Activated T-helper 1 cell treated with Interleukin-2 at 50 U/mL for 16 hours (primary cell): ENCODE results near the gene COL19A1.

Experiments used
- DNase-seq: peaks from one replicate; pipeline ENCODE4 v3.0.0-alpha.2; 2020; ENCODE audit warnings: low read depth

The COL19A1 gene

DNA sequence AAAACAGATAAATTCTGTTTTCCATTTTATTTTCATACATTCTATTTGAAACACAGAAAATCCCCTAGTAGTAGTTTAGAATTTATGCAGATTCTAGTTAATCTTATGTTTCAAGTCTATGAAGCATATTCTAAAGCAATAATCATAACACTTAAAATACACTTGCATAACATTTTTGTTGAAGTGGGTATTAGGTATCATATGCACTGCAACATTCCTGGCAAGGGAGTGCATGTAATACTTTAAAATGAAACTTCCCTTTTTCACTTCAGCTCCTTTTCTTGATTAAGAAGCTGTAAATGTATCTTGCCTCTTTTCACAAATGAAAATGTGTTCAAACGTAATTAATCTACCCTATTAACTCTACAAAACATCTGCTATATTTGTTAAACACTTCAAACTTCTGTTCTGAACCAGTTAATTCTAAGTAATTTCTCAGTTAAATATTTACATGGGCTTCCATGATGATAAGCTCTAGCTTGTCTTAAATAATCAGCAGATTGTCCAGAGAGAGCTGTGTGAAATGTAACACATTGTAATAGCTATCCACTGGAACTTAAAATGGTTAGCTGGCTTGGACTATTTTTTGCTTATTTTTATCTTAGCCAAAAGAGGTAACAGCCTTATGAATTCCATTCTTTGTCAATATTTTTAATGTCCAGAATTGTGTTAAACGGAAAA lies 192.8 kb downstream of the COL19A1 start:
- DNase-seq = no peak

- no peak for DNase-seq
These were observed 194.3 kb downstream of the COL19A1 start for GRCh38 chr6:70060680-70061079.

DNA sequence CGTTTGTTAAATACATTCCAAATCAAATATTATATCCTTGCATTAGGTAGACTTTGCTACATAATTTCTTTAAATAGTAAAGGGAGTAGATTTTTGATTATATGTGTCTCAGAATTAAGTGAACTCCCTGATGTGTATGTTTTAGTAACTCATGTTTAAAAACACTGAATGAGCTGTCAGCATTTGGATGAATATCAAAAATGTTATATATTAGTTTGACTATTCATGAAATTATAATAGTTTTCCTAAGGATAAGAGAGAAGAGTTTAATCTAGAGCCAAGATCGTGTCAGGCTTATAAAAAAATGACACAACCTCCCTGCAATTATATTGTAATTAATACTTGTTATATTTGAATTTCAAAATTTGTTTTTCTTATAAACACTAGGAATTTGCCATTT lies 195.2 kb downstream of the COL19A1 start:
- DNase-seq = no peak

- no peak for DNase-seq
These were observed 195.7 kb downstream of the COL19A1 start for GRCh38 chr6:70062010-70062409.

- DNase-seq = no peak
These were observed 206.3 kb downstream of the COL19A1 start for GRCh38 chr6:70072540-70073179.

GRCh38 chr6:70073637-70074036 lies 207.3 kb downstream of the COL19A1 start:
- DNase-seq = no peak

GRCh38 chr6:70079241-70079640 lies 212.9 kb downstream of the COL19A1 start:
- no peak for DNase-seq

- DNase-seq = no peak
These were observed 214.2 kb downstream of the COL19A1 start for GRCh38 chr6:70080443-70081070.

GRCh38 chr6:70082830-70083229 lies 216.5 kb downstream of the COL19A1 start:
- no peak for DNase-seq

DNA sequence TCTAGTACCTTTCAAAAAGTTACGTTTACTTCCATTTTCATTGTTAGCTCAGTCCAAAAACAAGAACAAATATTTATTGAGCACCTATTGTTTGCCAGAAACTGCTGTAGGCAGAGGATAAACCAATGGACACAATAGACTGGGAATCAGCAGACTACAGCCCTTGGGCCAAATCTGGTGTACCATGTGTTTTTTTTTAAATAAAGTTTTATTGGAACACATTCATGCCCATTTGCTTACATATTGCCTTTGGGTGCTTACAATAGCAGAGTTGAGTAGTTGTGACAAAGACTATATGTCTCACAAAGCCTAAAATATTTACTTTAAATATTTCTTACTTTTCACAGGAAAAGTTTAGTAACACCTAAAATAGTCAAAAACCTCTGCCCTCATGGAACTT lies 220.4 kb downstream of the COL19A1 start:
- no peak for DNase-seq

DNA sequence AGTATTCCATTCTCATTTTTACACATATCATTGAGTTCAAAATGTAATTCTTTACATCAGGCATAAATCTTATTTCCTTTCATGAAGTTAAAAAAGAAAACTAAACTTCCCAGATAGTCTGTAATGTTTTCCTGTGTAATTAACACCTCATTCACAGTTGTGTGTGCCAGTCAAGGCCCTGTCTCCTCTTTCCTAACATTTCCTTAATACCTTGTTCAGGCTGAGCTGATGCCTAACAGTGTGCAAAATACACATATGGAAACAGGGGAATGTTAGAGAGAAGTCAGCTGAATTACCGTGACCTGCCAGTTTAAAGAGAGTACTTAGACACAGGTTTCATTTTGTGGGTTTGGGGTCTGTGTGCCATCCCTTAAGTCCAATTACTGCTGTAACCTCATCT lies 227.8 kb downstream of the COL19A1 start:
- no peak for DNase-seq

DNA sequence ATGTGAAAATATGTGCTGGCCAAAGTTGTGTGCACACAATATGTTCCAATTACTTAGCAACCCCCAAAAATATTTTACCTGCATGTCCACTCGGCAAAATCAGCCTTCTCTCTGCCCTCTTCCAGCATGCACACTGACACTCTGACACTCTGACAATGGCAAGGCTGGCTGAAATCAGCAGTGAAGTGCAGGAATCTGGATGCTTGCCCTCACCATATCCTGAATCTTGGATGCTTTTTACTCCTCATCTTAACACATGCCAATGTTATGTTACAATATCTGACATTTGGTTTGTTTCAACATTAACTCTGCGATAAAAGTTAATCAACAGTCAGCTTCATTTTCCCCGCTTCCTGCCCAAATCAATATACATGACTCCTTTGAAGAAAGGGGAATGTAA lies 233.4 kb downstream of the COL19A1 start:
- no peak for DNase-seq

GRCh38 chr6:70103798-70104197 lies 237.4 kb downstream of the COL19A1 start:
- DNase-seq = no peak

DNA sequence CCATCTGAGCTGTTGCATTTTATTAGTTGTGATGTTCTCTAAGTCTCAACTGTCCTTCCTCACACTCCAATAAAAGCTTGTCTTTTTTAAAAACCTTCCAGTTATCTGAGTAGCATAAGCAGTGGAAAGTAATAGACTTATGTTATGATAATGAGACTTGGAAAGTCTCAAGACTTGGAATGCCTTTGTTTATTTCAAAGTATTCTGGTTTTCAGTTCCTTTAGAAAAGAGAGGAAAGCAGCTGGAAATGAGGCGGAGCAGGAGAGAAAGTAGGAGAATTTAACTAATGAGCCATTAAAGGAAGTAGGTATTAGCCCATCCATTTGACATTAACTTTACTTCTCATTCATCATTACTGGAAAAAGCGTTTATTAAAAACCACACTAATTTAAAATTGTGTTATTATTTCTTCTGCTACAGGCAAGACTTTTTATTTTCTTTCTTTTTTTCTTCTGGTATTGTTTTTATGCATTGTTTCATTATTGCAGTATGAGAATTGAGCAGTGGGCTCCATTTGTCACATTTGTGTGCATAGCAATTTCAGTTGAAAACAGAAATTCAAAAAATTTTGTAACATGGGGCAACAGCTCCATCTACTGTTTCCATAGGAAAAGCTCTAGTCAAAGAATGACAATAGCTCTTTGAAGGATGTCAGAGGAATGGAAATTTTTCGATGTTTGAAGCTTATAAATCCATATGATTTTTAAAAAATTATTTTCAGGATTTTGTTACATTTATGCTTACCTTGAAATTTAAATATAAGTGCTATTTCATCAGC lies 241.7 kb downstream of the COL19A1 start:
- no peak for DNase-seq

DNA sequence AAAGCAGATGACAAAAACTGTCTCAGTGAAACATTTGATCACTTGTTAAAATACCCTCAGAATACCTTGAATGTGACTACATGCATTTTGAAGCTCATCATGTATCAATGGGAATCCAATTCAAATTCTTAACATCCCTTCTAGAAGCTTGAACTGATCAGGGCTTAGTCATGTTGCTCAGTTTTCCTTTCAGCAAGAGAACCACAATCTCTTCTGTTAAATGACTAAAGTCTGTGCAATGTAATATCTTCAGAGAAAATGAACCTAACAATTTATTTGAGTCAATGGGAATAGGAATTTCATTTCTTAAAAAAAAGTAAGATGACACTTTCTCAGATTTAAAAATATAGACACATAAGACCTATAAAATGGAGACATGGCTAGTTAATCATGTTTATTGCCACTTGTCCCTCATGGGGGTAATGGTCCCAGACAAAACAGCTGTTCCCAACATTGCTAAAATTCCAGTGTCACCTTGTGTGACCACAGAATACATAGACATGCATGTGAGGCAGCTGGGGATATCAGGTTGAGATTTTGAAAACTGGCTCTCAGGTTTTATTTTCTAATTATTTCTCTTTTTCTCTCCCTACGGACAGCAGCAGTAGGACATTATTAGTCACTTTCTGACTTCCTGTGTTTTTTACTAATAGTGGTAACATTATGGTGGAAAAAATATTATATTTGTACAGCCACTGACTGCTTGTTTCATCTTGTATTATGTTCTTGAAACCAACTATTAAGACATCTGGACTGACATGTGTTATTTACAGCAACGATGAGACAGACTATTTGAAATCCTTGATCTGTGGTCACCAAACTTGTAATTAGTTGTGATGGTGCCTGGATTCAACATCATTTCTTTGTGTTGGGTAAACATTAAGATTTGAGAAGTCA lies 244.0 kb downstream of the COL19A1 start:
- DNase-seq = no peak

DNA sequence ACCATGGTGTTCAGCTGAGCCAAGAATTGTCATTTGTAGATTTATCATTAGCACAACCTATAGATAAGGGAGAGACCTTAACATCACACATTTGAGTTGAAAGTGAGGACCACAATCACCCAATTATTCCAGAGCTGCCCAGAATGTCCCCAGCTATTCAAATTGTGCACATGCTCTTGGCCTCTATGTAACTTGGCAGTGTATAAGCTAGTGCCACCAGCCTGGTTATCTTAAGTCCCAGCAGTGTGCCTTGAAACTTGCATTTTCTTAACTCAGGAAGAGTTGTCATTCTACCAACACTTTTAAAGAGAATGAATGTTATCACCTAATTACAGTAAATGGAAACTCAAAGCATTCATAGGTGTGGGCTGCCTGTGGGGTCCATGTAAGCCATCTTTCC lies 245.4 kb downstream of the COL19A1 start:
- no peak for DNase-seq

DNA sequence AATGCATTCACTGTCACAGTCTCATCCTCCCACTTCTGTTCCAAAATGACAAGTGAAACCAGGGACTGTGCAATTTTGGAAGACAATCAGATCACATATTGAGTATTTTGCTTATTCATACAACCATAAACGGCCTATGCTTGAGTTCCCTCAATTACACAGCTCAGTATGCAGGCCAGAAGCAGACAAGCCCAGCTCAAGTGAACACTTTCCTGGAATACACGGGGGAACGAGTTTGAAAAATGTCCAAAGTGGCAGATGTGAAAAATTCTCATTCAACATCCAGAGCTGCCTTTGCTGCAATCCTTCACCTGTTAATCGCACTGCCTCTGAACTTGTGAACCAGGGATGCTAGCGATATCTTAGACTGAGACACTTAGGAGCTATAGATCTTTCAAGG lies 246.4 kb downstream of the COL19A1 start:
- no peak for DNase-seq

DNA sequence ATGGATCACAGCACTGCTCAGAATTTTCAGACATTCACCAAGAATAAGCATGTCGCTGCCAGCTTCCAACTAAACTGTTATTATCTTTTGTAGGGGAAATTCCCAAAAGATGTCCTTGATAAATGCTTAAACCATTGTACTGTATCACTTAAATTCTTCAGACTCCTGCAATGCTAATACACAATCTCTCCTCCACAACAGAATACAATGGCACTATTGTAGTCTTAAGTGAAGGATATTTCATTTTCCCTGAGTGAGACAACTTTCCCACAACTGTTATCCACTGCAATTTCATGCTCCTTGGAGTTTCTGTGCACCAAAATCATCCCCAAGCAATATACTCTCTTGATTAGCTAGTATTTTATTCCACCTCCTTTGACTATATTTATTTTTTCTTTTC lies 246.8 kb downstream of the COL19A1 start:
- DNase-seq = no peak

DNA sequence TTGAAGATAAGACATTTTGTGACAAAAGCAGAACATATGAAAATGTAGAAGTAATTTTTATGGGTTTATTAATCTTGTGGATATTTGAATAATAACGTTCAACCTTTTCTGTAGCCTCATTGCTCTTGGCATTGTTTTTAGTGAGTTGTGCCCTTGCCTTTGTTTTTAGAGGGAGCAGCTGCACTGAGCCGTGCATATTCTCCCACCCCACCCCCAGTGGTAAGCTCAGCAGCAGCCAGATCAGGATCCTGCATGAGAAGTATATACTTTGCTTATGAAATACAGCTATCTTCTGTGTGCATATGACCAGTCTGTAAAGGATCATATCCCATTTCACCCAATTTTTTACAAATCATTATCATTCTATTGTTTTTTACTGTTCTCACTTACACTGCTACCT lies 252.3 kb downstream of the COL19A1 start:
- DNase-seq = no peak

GRCh38 chr6:70119218-70119835 lies 253.0 kb downstream of the COL19A1 start:
- DNase-seq = no peak

GRCh38 chr6:70124443-70124842 lies 258.1 kb downstream of the COL19A1 start:
- DNase-seq = no peak
